ENCODE data around the gene RPL28.

The RPL28 gene

DNA sequence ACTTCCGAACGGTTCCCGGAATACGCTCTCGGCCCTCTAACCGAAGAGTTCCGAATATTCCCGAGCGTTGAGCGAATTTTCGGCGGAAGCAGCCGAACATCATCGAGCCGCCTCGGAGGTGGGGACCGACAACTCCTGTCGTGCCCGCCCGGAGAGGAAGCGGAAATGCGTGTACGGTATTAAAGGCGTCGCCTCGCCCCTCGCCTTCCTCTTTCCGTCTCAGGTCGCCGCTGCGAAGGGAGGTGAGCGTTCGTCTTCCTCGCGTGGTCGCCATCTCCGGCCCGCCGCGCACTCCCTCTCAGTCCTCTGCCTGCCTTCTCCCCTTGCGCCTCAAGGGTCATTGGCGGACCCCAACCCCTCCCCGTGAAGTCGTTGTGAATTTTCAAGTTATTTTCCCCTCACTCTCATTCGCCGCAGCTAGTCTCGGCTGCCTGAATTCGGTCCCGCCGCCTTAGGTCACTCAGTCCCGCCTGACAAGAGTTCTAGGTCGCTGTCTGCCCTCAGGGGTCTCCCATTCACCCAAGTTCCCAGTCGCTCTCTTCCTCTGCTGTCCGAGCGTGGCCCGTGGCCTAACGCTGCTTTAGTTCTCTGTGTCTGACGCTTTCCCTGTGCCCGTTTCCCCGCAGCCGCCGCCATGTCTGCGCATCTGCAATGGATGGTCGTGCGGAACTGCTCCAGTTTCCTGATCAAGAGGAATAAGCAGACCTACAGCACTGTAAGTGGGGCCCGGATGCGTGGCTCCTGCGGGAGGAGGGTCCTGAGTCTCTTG is at the start of gene RPL28:
Gene RPL28, plus strand, starts transcription at position 209 of the 769 bp plus-strand sequence. Its CDS starts 426 bp downstream, at position 635.
- peak; percentile 98 for DNase-seq (ENCODE audit: low spot score)

DNA sequence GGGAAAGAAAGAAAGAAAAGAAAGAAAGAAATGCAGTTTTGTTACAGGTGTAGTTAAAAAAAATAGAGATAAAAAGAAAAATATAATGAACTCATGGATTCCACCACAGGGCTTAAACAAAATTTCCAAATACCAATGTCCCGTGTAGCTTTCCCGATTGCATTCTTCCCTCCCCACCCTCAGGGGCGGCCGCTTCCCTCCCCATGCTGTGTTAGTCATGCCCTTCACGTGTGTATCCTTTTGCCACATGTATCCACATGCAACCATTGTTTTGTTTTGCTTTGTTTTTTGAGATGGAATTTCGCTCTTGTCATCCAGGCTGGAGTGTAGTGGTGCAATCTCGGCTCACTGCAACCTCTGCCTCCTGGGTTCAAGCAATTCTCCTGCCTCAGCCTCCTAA is 49.6 kb upstream of the RPL28 start:
- peak; percentile 69 for DNase-seq (ENCODE audit: low spot score)

DNA sequence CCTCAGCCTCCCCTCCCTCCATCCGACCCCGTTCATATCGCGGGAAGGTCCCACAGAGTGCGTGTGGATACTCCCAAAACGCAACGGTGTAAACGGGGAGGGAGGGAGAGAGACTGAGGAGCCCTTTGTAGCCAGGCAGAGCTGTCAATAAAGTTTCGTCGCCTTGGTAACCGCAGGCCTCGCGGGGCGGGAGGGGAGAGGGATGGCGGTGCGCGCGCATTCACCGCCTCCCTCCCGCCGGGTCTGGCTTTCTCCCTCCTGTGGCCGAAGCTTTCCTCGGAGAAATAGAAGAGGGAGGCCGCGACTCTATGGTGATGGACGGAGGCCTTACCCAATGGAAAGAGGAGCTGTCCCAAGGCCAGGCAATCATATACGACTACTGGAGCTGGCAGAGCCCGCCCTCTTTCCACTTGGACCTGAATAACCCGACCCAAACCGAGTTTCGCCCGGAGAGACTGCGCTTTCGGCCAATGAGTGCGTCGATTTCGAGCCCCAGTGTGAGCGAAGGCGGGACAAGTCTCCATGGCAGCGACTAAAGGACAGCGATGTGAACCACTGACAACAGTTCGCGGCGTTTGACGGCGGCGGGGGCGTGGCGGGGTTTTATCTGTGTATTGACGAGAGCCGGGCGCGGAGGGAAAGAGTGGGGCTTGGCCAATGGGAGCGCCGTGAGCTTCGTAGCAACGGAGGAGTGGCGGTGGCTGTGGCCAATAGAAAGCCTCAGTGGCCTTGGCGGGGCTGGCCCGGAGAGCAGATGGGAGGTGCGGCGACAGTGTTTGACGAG is 46.4 kb upstream of the RPL28 start, which contains the start of gene KMT5C:
Gene KMT5C, plus strand, starts transcription at position 772 of the 784 bp plus-strand sequence. CDS start 2,061 bp downstream, outside the sequence.
- DNase-seq (ENCODE audit: low spot score): peak; percentile 100

DNA sequence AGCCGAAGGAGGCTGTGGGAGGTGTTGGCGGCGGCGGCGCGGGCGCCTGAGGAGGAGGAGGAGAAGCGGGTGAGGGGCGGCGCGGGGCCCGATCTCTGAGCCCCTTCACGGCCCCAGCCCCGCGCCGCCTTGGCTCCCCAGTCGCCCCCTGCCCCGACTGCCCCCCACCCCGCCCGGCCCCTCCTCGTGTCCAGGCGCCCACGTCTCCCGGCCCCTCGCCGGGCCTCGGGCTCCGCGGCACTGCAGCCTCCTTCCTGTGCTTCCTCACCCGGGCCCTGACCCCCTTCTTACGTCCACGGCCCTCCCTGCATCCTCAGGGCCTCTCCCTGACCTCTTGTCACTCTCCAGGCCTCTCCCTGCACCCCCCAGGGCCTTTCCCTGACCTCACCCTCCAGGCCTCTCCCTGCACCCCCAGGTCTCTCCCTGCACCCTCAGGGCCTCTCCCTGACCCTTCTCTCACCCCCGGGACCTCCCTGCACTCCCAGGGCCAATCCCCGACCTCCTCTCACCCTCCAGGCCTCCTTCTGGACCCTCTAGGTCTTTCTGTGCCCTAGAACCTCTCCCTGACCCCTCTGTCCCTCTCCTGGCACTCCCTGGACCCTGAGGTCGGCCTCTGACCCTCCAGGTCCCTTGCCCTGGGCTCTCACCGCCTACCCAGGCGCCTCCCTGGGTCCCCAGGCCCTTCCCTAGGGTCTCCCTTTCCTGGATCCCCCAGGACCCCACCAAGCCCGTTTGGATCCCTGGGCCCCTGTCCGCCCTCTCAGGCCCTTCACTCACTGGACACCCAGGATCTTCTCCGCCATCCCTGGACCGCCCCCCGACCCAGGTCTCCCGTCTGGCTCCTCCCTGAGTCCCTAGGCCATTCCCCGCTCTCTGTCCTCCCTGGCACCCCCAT is 45.6 kb upstream of the RPL28 start:
- no peak for DNase-seq (ENCODE audit: low spot score)

DNA sequence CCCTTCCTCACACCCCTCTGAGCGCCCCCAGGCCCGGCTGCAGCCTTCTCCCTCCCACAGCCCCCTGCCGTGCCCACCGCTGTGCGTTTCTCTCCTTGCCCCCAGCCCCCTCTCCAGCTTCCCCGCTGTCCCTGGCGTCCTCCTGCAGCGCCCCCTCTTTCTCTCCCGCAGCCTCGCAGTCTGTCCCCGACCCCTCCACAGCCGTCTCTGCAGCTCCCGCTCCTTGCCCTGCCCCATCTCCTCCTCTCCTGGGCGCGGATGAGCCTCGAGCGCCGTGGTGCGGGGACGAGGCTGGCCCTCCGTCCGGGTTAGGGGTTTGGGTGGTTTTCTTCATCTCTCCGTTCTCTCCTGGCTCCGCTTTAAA is 45.0 kb upstream of the RPL28 start:
- no peak for DNase-seq (ENCODE audit: low spot score)

DNA sequence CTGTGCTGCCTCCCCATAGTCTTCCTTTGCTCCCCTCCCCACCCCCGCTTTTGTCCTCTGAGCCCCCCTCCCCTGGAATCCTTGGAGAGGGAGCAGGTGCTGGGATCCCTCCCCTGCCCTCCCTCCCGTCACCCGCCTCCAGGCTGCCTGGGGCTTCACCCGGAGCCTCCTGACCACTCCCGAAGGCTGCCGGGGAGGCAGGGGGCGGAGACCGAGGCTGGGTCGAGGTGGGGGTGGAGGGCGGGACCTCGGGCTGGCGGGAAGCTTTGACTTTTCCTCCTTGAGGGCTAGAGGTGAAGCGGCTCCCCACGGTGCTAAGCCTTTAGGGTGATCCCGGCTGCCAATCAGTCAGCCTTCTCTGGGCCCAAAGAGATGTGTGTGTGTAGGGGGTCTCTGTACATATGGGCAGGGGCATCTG is 44.6 kb upstream of the RPL28 start:
- DNase-seq (ENCODE audit: low spot score): peak; percentile 93

DNA sequence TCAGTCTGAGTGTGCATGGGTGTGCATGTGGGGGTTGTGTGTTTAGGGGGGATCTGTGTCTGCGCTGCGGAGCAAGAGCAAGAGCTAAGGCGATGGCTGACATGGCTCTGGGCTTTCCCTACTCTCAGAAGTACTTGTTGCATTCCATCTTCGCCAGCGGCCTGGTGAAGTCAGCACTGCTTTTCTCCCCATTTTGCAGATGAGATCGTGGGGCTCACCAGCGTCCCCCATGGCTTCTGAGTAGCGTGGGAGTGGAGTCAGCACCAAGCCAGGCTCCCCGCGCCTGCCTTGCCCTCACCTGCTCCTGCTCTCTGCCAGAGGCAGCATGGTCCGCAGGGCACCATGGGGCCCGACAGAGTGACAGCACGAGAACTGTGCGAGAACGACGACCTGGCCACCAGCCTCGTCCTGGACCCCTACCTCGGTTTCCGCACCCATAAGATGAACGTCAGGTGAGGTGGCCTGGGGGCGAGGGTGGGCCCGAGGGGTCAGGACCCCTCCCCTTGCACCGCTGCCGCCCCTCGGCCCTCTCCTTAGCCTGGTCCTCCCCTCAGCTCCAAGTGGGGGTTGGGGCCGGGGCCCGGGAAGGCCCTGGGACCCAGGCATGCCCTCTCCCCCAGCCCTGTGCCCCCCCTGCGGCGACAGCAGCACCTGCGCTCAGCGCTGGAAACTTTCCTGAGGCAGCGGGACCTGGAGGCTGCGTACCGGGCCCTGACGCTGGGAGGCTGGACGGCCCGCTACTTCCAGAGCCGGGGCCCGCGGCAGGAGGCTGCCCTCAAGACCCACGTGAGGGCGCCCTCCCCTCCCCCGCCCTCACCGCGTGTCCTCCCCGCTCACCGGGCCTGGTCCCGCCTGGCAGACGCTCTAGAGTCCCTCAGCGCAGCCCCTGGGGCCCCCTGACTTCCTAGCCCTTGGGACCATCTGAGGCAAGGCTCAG is 43.9 kb upstream of the RPL28 start:
- DNase-seq (ENCODE audit: low spot score): no peak

DNA sequence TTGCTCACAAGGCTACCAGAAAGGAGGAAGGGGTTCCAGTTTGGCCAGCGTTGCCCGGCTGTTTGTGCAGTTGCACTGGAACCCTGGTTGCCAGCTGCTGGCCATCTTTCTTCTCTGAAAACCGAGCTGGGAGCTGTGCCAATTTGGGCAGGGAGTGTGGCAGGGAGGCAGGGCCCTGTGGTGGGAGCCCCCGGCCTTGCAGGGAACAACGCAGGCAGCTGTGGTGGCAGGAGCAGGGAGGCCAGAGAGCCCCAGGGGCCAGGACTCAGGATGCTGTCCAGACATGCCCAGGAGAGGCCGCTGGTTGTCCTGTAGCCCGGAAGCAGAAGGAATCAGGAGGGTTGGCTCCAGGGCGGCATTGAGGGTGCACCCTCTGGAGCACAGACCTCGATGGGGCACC is 41.3 kb upstream of the RPL28 start:
- DNase-seq (ENCODE audit: low spot score): no peak

DNA sequence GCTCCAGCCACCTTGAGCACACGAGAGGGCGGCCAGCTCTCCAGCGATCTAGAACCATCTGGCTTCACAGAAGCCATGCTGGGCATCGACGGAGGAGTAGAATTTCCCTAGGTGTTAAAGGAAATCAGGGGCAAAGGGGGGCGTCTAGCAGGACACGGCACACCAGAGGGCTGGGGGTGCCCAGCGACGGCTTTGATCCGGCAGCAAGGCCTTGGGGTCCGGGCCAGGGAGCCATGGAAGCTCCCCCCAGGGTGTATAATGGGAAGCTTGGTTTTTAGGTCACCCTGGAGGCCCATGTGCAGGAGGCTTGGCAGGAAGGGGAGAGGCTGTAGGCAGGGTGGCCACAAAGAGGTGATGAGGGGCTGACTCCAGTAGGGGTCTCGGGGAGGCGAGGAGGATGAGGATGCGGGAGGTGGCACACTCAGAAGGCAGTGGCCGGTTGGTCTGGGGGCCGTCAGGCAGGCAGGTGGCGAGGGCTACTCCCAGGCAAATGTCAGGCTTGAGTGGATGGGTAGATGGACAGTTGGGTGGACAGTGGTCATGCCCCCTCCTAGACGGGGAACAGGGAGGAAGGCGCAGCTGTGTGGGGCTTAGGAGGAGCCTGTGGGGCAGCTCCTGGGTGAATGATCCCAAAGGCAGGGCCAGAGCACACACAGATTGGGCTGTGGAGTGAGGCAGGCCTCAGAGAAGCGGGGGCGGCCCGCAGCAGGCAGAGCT is 40.5 kb upstream of the RPL28 start:
- no peak for DNase-seq (ENCODE audit: low spot score)

DNA sequence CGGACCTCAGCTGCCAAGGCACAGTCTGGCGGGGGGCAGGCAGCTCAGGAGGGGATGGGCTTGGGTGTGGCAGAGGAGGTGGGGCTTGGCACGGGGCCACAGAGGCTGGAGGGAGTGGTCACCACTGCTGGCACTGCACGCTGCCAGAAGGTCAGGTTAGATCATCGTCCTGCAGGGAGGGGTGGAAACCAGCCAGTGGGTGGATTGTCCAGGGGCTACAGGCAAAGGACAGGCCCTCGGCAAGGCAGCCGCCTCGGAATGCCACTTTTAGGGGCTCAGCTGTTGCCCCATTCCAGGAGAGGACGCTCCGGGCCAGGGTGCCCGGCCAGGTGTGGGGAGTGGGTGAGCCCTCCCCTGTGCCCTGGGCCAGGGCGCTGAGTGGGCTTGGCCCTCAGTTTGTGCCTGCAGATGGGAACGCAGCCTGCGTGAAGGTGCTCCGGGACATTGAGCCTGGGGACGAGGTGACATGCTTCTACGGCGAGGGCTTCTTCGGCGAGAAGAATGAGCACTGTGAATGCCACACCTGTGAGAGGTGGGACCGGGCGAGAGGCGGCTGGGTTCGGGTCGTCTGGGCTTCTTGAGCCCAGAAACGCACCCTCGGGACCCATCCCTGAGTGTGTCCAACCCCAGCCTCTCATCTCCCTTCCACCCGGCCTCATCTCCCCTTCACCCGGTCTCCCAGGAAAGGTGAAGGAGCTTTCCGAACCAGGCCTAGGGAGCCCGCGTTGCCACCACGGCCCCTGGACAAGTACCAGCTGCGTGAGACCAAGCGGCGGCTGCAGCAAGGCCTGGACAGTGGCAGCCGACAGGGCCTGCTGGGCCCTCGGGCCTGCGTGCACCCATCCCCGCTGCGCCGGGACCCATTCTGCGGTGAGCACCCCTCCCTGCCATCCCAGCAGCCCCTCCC is 39.7 kb upstream of the RPL28 start:
- DNase-seq (ENCODE audit: low spot score): no peak

DNA sequence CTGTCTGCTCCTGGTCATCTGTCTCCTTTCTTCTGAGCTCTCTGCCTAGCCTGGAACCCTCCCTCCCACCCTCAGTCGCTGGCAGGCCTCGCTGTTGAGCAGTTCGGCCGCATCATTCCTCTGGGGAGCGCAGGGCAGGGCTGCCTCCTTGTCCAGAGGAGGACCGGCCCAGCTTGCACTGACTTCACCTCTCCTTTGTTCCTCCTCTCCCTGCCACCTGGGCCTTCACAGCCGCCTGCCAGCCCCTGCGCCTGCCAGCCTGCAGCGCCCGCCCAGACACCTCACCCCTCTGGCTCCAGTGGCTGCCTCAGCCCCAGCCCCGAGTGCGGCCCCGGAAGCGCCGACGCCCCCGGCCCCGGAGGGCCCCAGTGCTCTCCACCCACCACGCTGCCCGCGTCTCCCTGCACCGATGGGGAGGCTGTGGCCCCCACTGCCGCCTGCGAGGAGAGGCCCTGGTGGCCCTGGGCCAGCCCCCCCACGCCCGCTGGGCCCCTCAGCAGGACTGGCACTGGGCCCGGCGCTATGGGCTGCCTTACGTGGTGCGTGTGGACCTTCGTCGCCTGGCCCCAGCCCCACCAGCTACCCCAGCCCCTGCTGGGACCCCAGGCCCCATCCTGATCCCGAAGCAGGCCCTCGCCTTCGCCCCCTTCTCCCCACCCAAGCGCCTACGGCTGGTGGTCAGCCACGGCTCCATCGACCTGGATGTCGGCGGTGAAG is 38.8 kb upstream of the RPL28 start:
- no peak for DNase-seq (ENCODE audit: low spot score)

DNA sequence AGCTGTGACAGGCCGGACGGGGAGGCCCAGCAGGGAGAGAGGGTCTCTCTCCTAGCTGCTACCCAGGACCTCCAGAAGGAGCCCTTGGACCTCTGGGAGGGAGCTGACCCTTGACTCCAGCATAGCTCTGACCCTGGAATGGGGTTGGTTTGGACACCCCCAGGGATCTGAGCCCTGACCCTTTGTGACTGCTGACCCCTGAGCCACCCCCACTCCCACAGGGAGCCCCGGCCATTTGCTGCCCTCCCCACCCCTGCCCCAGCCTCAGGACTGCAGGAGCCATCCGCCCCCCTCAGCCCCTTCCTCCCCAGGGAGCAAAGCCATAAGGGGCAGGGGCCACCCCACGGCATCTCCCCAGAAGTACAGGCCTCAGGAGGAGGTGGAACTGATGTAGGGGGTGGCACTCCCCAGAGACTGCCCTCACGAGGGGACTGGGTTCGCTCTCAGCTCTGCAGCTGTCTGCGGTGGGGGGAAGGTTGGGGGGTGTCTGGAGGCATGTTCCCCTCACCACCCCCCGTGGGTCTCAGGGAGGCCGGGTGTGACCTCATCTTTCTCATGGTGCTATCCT is 38.2 kb upstream of the RPL28 start:
- no peak for DNase-seq (ENCODE audit: low spot score)

DNA sequence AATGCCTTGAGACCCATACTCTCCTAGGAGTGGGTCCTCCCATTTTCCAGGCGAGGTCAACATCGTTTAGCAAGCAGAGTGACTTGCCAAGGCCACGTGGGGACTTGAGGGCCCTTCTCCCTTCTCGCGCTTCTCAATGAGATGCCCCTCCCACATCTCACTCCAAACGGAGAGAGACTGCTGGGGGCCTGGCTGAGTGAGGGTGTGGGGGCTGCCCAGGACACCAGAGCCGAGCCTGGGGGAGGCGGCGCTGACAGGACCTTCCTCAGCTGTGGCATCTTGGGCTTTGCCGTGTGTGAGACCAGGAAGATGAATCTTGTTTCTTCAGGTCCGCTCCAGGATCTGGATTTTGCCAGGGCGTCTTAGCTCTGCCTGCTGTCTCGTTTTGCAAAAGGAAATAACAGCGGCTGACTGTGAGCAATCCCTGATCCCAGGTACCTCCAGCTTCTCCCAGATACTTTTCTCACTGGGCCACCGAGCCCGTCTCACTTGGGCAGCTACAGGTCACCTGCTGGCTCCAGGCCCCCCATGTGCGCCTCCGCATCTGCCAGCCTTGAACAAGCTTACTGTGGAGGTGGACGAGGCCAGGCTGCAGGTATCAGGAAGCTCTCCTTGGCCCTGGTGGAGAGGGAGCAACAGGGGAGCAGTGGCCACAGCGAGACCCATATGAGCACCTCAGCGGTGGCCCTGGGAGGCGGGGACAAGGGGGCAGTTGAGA is 37.3 kb upstream of the RPL28 start:
- no peak for DNase-seq (ENCODE audit: low spot score)

DNA sequence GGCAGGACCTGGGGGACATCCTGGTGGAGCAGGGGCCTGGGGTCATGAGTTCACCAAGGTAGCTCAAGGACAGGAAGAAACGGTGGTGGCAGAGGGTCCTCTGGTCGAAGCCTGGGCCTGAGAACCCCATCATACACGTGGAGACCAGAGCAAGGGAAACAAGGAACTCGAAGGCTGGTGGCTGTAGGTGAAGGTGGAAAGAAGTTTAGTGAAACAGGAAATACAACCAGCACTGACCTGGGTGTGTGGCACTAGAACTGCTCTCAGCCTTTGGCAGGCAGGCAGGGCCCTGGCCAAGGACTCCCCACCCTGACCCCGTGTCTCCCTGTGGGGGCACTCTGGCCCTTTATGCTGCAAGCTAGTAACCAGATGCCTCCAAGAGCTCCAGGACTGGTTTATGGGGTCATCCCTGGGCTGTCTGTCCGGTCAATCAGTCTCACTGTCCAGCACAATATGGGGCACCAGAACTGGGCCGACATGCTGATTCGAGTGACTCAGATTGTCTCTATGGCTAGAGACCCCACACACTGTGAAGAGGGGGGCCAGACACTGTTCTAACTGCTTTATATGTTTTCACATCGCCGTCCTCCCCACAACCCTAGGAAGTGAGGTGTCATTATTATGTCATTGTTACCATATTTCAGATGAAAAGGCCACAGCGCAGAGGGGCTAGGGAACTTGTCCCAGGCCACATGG is 35.0 kb upstream of the RPL28 start:
- DNase-seq (ENCODE audit: low spot score): no peak

DNA sequence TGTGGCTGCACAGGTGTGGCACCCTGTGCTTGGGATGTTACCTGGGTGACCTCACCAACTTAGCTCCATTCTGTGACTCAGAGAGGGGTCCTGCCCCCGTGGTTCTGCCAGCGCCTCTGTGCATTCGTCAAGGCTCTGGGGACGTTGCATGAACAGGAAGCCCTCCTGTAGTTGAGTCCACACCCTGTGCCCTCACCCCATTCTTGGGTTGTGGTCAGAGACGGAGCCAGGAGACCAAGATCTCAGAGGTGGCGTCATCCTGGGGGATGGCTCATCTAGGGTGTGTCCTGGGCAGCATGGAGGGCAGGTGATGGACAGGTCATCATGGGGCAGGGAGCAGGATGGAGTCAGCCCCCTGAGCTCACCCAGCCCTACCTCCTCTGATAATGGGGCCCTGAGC is 33.7 kb upstream of the RPL28 start:
- DNase-seq (ENCODE audit: low spot score): no peak

DNA sequence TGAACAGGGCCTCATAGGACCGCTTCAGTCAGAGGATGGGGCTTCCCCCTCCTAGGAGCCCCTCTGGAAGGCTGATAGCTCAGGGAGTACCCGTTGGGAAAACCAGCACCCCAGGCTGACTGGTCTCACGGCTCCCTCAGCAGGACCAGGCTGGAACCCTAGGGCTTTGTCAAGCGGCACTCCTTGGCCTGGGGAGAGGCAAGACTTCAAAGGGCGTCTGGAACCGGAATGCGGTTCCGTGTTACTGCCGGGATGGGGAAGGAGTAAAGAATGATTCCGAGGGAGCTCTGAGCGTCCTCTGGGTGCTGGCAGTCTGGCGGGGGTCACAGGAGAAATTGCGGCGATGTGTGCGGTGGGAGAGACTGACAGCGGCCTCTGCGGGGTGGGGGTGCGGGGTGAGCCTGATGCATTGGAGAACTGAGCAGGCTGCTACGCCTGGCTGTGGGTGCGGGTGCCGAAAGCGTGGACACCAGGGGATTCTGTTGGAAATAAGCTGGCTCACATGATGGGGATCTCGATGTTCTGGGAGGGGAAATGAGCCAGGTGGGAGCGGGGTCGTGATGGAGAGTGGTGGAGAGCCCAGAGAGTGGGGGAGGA is 33.1 kb upstream of the RPL28 start:
- no peak for DNase-seq (ENCODE audit: low spot score)

DNA sequence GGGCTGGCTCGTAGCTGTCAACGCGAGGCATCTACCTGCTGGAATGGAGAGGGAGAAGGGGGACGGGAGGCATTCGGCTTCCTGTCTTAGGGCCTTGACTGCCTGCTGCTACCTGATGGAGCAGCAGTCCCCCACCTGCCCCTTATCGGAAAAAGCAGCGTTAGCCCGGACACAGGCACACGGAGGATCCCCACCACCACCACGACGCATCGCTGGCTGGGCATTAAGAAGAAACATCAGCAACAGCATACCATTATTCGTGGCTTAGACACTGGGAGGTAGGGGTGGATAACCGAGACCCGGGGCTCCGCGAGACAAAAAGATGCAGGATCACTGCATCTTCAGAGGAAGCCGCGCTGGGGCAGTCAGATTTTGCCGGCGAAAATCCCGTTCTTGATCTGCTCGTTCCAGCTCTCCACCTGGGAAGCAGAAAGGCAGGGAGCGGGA is 32.4 kb upstream of the RPL28 start:
- DNase-seq (ENCODE audit: low spot score): no peak
